H9 (cell line): Measurements from ENCODE around the gene NLRC3. TPM values are rescaled to one million over a fixed set of nuclear protein-coding genes. Genes with fewer than 3 reads are reported as not detected.

Experiments used
- DNase-seq: peaks from one replicate; pipeline ENCODE4 v3.0.0-alpha.2; 2017
- H2AFZ ChIP-seq: one replicate; pipeline ENCODE4 v1.6.1; 2013; ENCODE audit warnings: mild to moderate bottlenecking, low read length, control low read depth, moderate library complexity
- H2AK5ac ChIP-seq: 2 replicates; pipeline ENCODE4 v1.6.1; 2013; ENCODE audit warnings: low read length, control low read depth, mixed read lengths; ENCODE audit not compliant: insufficient read length
- H2BK120ac ChIP-seq: one replicate; pipeline ENCODE4 v1.6.1; 2013; ENCODE audit warnings: low read depth, mild to moderate bottlenecking, low read length, control low read depth, inconsistent platforms; ENCODE audit not compliant: poor library complexity, severe bottlenecking
- H2BK12ac ChIP-seq: 2 replicates; pipeline ENCODE4 v1.6.1; 2013; ENCODE audit warnings: low read length, control low read depth, mixed read lengths, low read depth; ENCODE audit not compliant: insufficient read length
- H2BK15ac ChIP-seq: 2 replicates; pipeline ENCODE4 v1.6.1; 2013; ENCODE audit warnings: low read depth, low read length, control low read depth
- H2BK20ac ChIP-seq: one replicate; pipeline ENCODE4 v1.6.1; 2013; ENCODE audit warnings: low read depth, mild to moderate bottlenecking, low read length, control low read depth, inconsistent platforms; ENCODE audit not compliant: poor library complexity, severe bottlenecking
- H2BK5ac ChIP-seq: 2 replicates; pipeline ENCODE4 v1.6.1; 2013; ENCODE audit warnings: low read length, control low read depth, mixed read lengths; ENCODE audit not compliant: insufficient read length
- H3K14ac ChIP-seq: 2 replicates; pipeline ENCODE4 v1.6.1; 2013; ENCODE audit warnings: low read length, control low read depth; ENCODE audit not compliant: insufficient read depth
- H3K18ac ChIP-seq: 2 replicates; pipeline ENCODE4 v1.6.1; 2013; ENCODE audit warnings: low read depth, mild to moderate bottlenecking, mixed read lengths, low read length, control low read depth; ENCODE audit not compliant: insufficient read length
- H3K23ac ChIP-seq: 2 replicates; pipeline ENCODE4 v1.6.1; 2013; ENCODE audit warnings: low read length, control low read depth, mixed read lengths, low read depth; ENCODE audit not compliant: insufficient read length
- H3K23me2 ChIP-seq: 2 replicates; pipeline ENCODE4 v1.6.1; 2013; ENCODE audit warnings: low read depth, mild to moderate bottlenecking, mixed read lengths, low read length, control low read depth; ENCODE audit not compliant: insufficient read length, poor library complexity, severe bottlenecking
- H3K27ac ChIP-seq: 2 replicates; pipeline ENCODE4 v1.5.1; 2013; ENCODE audit warnings: low read length, control low read depth, mixed read lengths, low read depth; ENCODE audit not compliant: insufficient read length
- H3K27me3 ChIP-seq: 2 replicates; pipeline ENCODE4 v1.6.1; 2013; ENCODE audit warnings: low read length, control low read depth, inconsistent platforms; ENCODE audit not compliant: insufficient read depth
- H3K4ac ChIP-seq: 2 replicates; pipeline ENCODE4 v1.6.1; 2013; ENCODE audit warnings: low read depth, mild to moderate bottlenecking, control low read depth, inconsistent platforms, low read length, moderate library complexity
- H3K4me1 ChIP-seq: 2 replicates; pipeline ENCODE4 v1.6.1; 2013; ENCODE audit warnings: low read length, control low read depth, inconsistent platforms; ENCODE audit not compliant: insufficient read depth
- H3K4me2 ChIP-seq: 2 replicates; pipeline ENCODE4 v1.6.1; 2013; ENCODE audit warnings: low read length, control low read depth, mixed read lengths; ENCODE audit not compliant: insufficient read length, insufficient read depth
- H3K56ac ChIP-seq: 2 replicates; pipeline ENCODE4 v1.6.1; 2013; ENCODE audit warnings: low read depth, mild to moderate bottlenecking, mixed read lengths, low read length, control low read depth; ENCODE audit not compliant: insufficient read length
- H3K79me1 ChIP-seq: 2 replicates; pipeline ENCODE4 v1.6.1; 2013; ENCODE audit warnings: low read depth, mild to moderate bottlenecking, moderate library complexity, low read length, control low read depth, inconsistent platforms; ENCODE audit not compliant: insufficient read depth, poor library complexity, severe bottlenecking
- H3K79me2 ChIP-seq: 2 replicates; pipeline ENCODE4 v1.6.1; 2013; ENCODE audit warnings: low read length, control low read depth, inconsistent platforms; ENCODE audit not compliant: insufficient read depth
- H3K9ac ChIP-seq: 2 replicates; pipeline ENCODE4 v1.6.1; 2013; ENCODE audit warnings: low read length, control low read depth, mixed read lengths; ENCODE audit not compliant: insufficient read length; ENCODE audit errors: extremely low read depth
- H3K9me3 ChIP-seq: one replicate; pipeline ENCODE4 v1.6.1; 2013; ENCODE audit warnings: low read depth, low read length, inconsistent platforms; ENCODE audit not compliant: control insufficient read depth
- H3T11ph ChIP-seq: one replicate; pipeline ENCODE4 v1.6.1; 2013; ENCODE audit warnings: mild to moderate bottlenecking, low read length, control low read depth, inconsistent platforms
- H4K20me1 ChIP-seq: one replicate; pipeline ENCODE4 v1.6.1; 2013; ENCODE audit not compliant: control insufficient read depth, insufficient read length, insufficient read depth
- H4K5ac ChIP-seq: 2 replicates; pipeline ENCODE4 v1.6.1; 2013; ENCODE audit warnings: low read depth, mild to moderate bottlenecking, mixed read lengths, low read length, control low read depth; ENCODE audit not compliant: insufficient read length
- H4K8ac ChIP-seq: replicated peaks from 2 replicates; pipeline ENCODE4 v1.6.1; 2013; ENCODE audit warnings: low read length, control low read depth, mixed read lengths, low read depth; ENCODE audit not compliant: insufficient read length
- H4K91ac ChIP-seq: 2 replicates; pipeline ENCODE4 v1.6.1; 2013; ENCODE audit warnings: low read depth, mild to moderate bottlenecking, moderate library complexity, mixed read lengths, low read length, control low read depth; ENCODE audit not compliant: insufficient read length
- H3K27ac Mint-ChIP-seq, 3 experiments: 2 replicates in 2 of 3; 3 replicates in 1 of 3; pipeline ENCODE4 v1.8.0; 2020 to 2021; ENCODE audit warnings: mixed read lengths in 3 of 3, mild to moderate bottlenecking in 1 of 3, moderate library complexity in 1 of 3
- H3K27me3 Mint-ChIP-seq: 2 replicates; pipeline ENCODE4 v1.8.0; 2021; ENCODE audit warnings: low read depth, mild to moderate bottlenecking, moderate library complexity, mixed read lengths
- H3K36me3 Mint-ChIP-seq, 3 experiments: 2 replicates in 2 of 3; 3 replicates in 1 of 3; pipeline ENCODE4 v1.8.0; 2020 to 2021; ENCODE audit warnings: low read depth in 3 of 3, mixed read lengths in 3 of 3; ENCODE audit not compliant: insufficient read depth in 1 of 3
- H3K4me1 Mint-ChIP-seq, 2 experiments: 2 replicates each; pipeline ENCODE4 v1.8.0; 2020; ENCODE audit warnings: mixed read lengths in 2 of 2
- H3K4me3 Mint-ChIP-seq, 2 experiments: 2 replicates in 1 of 2; 3 replicates in 1 of 2; pipeline ENCODE4 v1.8.0; 2020 to 2021; ENCODE audit warnings: mild to moderate bottlenecking in 2 of 2, mixed read lengths in 2 of 2, moderate library complexity in 1 of 2
- H3K9me3 Mint-ChIP-seq, 2 experiments: 2 replicates in 1 of 2; 3 replicates in 1 of 2; pipeline ENCODE4 v1.8.0; 2020; ENCODE audit warnings: mild to moderate bottlenecking in 2 of 2, mixed read lengths in 2 of 2, moderate library complexity in 1 of 2
- CTCF ChIP-seq: fragments of 200-600 bp; sonication (generic); conservative IDR thresholded peaks from 3 replicates; pipeline ENCODE4 v1.8.0; 2021; ENCODE audit warnings: antibody characterized with exemption, mild to moderate bottlenecking
- WGBS: extraction: QIAGEN DNeasy Blood & Tissue Kit; methylation state at CpG from one replicate; pipeline ENCODE4 v1.1.7; 2013; ENCODE audit warnings: missing lambda C conversion rate, low lambda C conversion rate, mixed read lengths; ENCODE audit not compliant: insufficient read length; ENCODE audit errors: extremely low coverage; 5-methylcytosine and 5-hydroxymethylcytosine counted together
- total RNA-seq: library from RNA; stranded (reverse); gene quantifications from 2 replicates; pipeline ENCODE4 v1.2.1, GENCODE V29; 2021

Gene NLRC3
- total RNA-seq, 1 experiment from 2014 or later = 0.44 TPM

- no peaks in the 10 kb centered on the region for H3K27me3 Mint-ChIP-seq
- no CpG with 5 or more reads among the region's 6 CpGs for WGBS
- no peak overlapping the region; a peak in 1 of 7 replicates for H3K27ac Mint-ChIP-seq
These were observed 58.8 kb downstream of the NLRC3 start for GRCh38 chr16:3518292-3518985.

More at GRCh38 chr16:3518292-3518985, 58.8 kb downstream of the NLRC3 start:
- no peak for DNase-seq
- H2BK12ac ChIP-seq = no peak overlapping the region
- H3K79me1 ChIP-seq = no peaks in the 10 kb centered on the region
- H3K56ac ChIP-seq = no peak overlapping the region
- no peak overlapping the region for H2AK5ac ChIP-seq
- H3K4me2 ChIP-seq = no peak overlapping the region
- H3K4me3 Mint-ChIP-seq = no peak overlapping the region
- H3K18ac ChIP-seq = no peak overlapping the region
- H2AFZ ChIP-seq = no peak overlapping the region
- no peak overlapping the region for H3K23ac ChIP-seq
- H3T11ph ChIP-seq = no peak overlapping the region
- no peak overlapping the region for H3K4ac ChIP-seq
- no peak overlapping the region for H4K5ac ChIP-seq
- H3K36me3 Mint-ChIP-seq = peaks cover 15 to 49% (median 37%) of the 10 kb centered on the region in 3 experiments; a peak in 6 of 7 replicates
- H3K9me3 Mint-ChIP-seq = no peaks in the 10 kb centered on the region
- no peaks in the 10 kb centered on the region for H3K9me3 ChIP-seq
- H2BK5ac ChIP-seq = no peak overlapping the region
- no peaks in the 10 kb centered on the region for H3K4me1 ChIP-seq
- H3K79me2 ChIP-seq = no peaks in the 10 kb centered on the region
- no peak for TF ChIP-seq CTCF
- no peak overlapping the region for H3K14ac ChIP-seq
- H2BK15ac ChIP-seq = no peak overlapping the region
- H2BK120ac ChIP-seq = no peak overlapping the region
- H3K9ac ChIP-seq = no peak overlapping the region
- H3K4me1 Mint-ChIP-seq = peaks cover 0 to 6% of the 10 kb centered on the region in 2 experiments; a peak in 2 of 4 replicates
- H3K27ac ChIP-seq = no peak overlapping the region
- no peaks in the 10 kb centered on the region for H3K27me3 ChIP-seq
- no peak overlapping the region for H4K91ac ChIP-seq
- H3K23me2 ChIP-seq = no peaks in the 10 kb centered on the region
- H4K20me1 ChIP-seq = no peaks in the 10 kb centered on the region
- no peak overlapping the region for H2BK20ac ChIP-seq
- H4K8ac ChIP-seq = no peak overlapping the region
